ENCODE data around the gene SHFL. TPM values are rescaled to one million over a fixed set of nuclear protein-coding genes. Genes with fewer than 3 reads are reported as not detected.
A peak's percentile ranks its signal among the peaks of the same experiment; 100 is the strongest.

SHFL gene
- polyA plus RNA-seq, 1 of the 3 experiments (the other 2 are of a cell fraction): 36.6 TPM

DNA sequence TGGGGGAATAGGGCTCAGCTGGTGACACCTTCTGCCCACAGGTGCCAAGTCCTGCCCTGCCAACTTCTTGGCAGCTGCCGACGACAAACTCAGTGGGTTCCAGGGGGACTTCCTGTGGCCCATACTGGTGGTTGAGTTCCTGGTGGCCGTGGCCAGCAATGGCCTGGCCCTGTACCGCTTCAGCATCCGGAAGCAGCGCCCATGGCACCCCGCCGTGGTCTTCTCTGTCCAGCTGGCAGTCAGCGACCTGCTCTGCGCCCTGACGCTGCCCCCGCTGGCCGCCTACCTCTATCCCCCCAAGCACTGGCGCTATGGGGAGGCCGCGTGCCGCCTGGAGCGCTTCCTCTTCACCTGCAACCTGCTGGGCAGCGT, 27.5 kb downstream of the SHFL start:
- Histone ChIP-seq H3K9me3 (no peaks in the 10 kb centered on the region), H3K27me3 (ENCODE audit: insufficient read depth) (no peaks in the 10 kb centered on the region), H3F3A (replicated peaks; ENCODE audit: insufficient read depth) (peaks cover 28% of the 10 kb centered on the region), H2AFZ (ENCODE audit: low read depth) (no peak overlapping the region), H3K4me2 (no peak overlapping the region), H3K9me2 (no peaks in the 10 kb centered on the region), H3K4me3 (ENCODE audit: low read depth in 2 of 2, low read length in 1 of 2) (no peak overlapping the region), H3K27ac (ENCODE audit: low read depth in 2 of 2, low read length in 1 of 2) (peak overlapping the region in 1 of 2 experiments; percentile 5; a peak in 1 of 4 replicates), H3K79me2 (ENCODE audit: insufficient read depth) (peaks cover 20% of the 10 kb centered on the region), H3K9ac (no peak overlapping the region), H4K20me1 (ENCODE audit: insufficient read depth) (peaks cover 11% of the 10 kb centered on the region; the same call in 1 of the 2 replicates), H3K4me1 (ENCODE audit: control insufficient read depth in 1 of 2, insufficient read depth in 2 of 2, low read depth in 1 of 2, low read length in 1 of 2) (peaks cover 0 to 7% of the 10 kb centered on the region in 2 experiments; a peak in 1 of 4 replicates), H3K36me3 (replicated peaks in 1 of 2; ENCODE audit: control insufficient read depth in 1 of 2, insufficient read depth in 2 of 2, low read length in 1 of 2) (peaks cover 31 to 60% of the 10 kb centered on the region in 2 experiments)
- WGBS (ENCODE audit: low lambda C conversion rate): 89% methylated on average over 8 of the region's 19 CpGs
- TF ChIP-seq EP300 (IDR thresholded peaks at IDR 0.05; ENCODE audit: borderline replicate concordance in 1 of 2, low read depth in 1 of 2, low read length in 1 of 2) (no peak), YY1 (IDR thresholded peaks at IDR 0.05; ENCODE audit: low read depth) (no peak), JUND (IDR thresholded peaks at IDR 0.05) (no peak), ELF1 (IDR thresholded peaks at IDR 0.05) (no peak), USF2 (IDR thresholded peaks at IDR 0.05; ENCODE audit: borderline replicate concordance, low read depth, low read length) (no peak), FOXM1 (IDR thresholded peaks at IDR 0.05; ENCODE audit: low read depth) (no peak)
- POLR2A ChIA-PET: interaction anchor here (1.0 to 4.5 kb wide), 6 partner anchors 6 to 183 kb away, joined by 3 to 35 read pairs (median 6); partner anchors contain the start of gene PPAN
- peak; percentile 47 for DNase-seq
- CTCF ChIA-PET: interaction anchor here (1.1 to 2.1 kb wide), 4 partner anchors 14 to 183 kb away, joined by 3 to 11 read pairs (median 4); no protein-coding TSS in a partner anchor

GRCh38 chr19:10113964-10114650, 28.0 kb downstream of the SHFL start:
- ChIA-PET CTCF (interaction anchor here (0.8 to 2.7 kb wide), 8 partner anchors 12 to 183 kb away, joined by 3 to 14 read pairs (median 3); no protein-coding TSS in a partner anchor), POLR2A (interaction anchor here (0.6 to 4.5 kb wide), 8 partner anchors 7 to 183 kb away, joined by 3 to 35 read pairs (median 5); partner anchors contain the start of gene PPAN)
- peak; percentile 51 for DNase-seq

More at GRCh38 chr19:10113964-10114650, 28.0 kb downstream of the SHFL start:
- Histone ChIP-seq H3K27me3 (ENCODE audit: insufficient read depth) (no peaks in the 10 kb centered on the region), H3K27ac (ENCODE audit: low read depth in 2 of 2, low read length in 1 of 2) (peak overlapping the region in 1 of 2 experiments; percentile 5; a peak in 1 of 4 replicates), H3K4me2 (no peak overlapping the region), H3K4me1 (ENCODE audit: control insufficient read depth in 1 of 2, insufficient read depth in 2 of 2, low read depth in 1 of 2, low read length in 1 of 2) (peaks cover 0 to 12% of the 10 kb centered on the region in 2 experiments; a peak in 1 of 4 replicates), H3K79me2 (ENCODE audit: insufficient read depth) (peaks cover 20% of the 10 kb centered on the region), H3K9ac (no peak overlapping the region), H3K9me2 (no peaks in the 10 kb centered on the region), H2AFZ (ENCODE audit: low read depth) (no peak overlapping the region), H4K20me1 (ENCODE audit: insufficient read depth) (peaks cover 11% of the 10 kb centered on the region; the same call in 1 of the 2 replicates), H3F3A (replicated peaks; ENCODE audit: insufficient read depth) (peaks cover 28% of the 10 kb centered on the region), H3K9me3 (no peaks in the 10 kb centered on the region), H3K36me3 (replicated peaks in 1 of 2; ENCODE audit: control insufficient read depth in 1 of 2, insufficient read depth in 2 of 2, low read length in 1 of 2) (peaks cover 26 to 60% of the 10 kb centered on the region in 2 experiments), H3K4me3 (ENCODE audit: low read depth in 2 of 2, low read length in 1 of 2) (no peak overlapping the region)
- WGBS (ENCODE audit: low lambda C conversion rate): 95% methylated on average over 17 of the region's 43 CpGs
- TF ChIP-seq CTCF (IDR thresholded peaks at IDR 0.05): peak; percentile 13; the same call in 1 of the 2 replicates
- peak; percentile 30; the same call in 1 of the 2 replicates for TF ChIP-seq TEAD4 (IDR thresholded peaks at IDR 0.05; ENCODE audit: borderline replicate concordance, insufficient read depth)
- peak; percentile 73; the same call in 1 of the 2 replicates for TF ChIP-seq SIN3A (IDR thresholded peaks at IDR 0.05; ENCODE audit: borderline replicate concordance, low read depth, low read length)
- no peak for TF ChIP-seq MXI1 (IDR thresholded peaks at IDR 0.05; ENCODE audit: low read depth, low read length)
- TF ChIP-seq, protein P1, sequence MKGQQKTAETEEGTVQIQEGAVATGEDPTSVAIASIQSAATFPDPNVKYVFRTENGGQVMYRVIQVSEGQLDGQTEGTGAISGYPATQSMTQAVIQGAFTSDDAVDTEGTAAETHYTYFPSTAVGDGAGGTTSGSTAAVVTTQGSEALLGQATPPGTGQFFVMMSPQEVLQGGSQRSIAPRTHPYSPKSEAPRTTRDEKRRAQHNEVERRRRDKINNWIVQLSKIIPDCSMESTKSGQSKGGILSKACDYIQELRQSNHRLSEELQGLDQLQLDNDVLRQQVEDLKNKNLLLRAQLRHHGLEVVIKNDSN (IDR thresholded peaks at IDR 0.05; ENCODE audit: borderline replicate concordance, low read depth): no peak
- TF ChIP-seq MAX (IDR thresholded peaks at IDR 0.05; ENCODE audit: low read depth): no peak
- no peak for TF ChIP-seq USF2 (IDR thresholded peaks at IDR 0.05; ENCODE audit: borderline replicate concordance, low read depth, low read length)
- TF ChIP-seq, protein P2, sequence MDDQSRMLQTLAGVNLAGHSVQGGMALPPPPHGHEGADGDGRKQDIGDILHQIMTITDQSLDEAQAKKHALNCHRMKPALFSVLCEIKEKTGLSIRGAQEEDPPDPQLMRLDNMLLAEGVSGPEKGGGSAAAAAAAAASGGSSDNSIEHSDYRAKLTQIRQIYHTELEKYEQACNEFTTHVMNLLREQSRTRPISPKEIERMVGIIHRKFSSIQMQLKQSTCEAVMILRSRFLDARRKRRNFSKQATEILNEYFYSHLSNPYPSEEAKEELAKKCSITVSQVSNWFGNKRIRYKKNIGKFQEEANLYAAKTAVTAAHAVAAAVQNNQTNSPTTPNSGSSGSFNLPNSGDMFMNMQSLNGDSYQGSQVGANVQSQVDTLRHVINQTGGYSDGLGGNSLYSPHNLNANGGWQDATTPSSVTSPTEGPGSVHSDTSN (IDR thresholded peaks at IDR 0.05): peak; percentile 35
- TF ChIP-seq GATA2 (CRISPR knock-in tag; IDR thresholded peaks at IDR 0.05): no peak
- TF ChIP-seq NFIC (IDR thresholded peaks at IDR 0.05; ENCODE audit: borderline replicate concordance): no peak
- TF ChIP-seq EZH2phosphoT487 (IDR thresholded peaks at IDR 0.05; ENCODE audit: borderline replicate concordance, low read depth): no peak
- TF ChIP-seq TAF1 (IDR thresholded peaks at IDR 0.05; ENCODE audit: borderline replicate concordance, low read depth, low read length): no peak
